NCI-H1417 (cell line): ENCODE data around the gene SEC16A.
A peak's percentile ranks its signal among the peaks of the same experiment; 100 is the strongest.

Source experiments
- DNase-seq, 3 experiments: peaks; one replicate each; lab custom pipeline; 2025; lab: John Stamatoyannopoulos, UW

Gene SEC16A

GRCh38 chr9:136504512-136505348 is 21.9 kb upstream of the SEC16A start:
- DNase-seq: no peak

GRCh38 chr9:136502940-136503550 is 20.2 kb upstream of the SEC16A start:
- DNase-seq: no peak

GRCh38 chr9:136502196-136502595 is 19.4 kb upstream of the SEC16A start:
- DNase-seq: no peak

GRCh38 chr9:136501686-136502085 is 18.8 kb upstream of the SEC16A start:
- no peak for DNase-seq

- DNase-seq: no peak
Measured at GRCh38 chr9:136499935-136500910, 17.4 kb upstream of the SEC16A start.

GRCh38 chr9:136499071-136499934 is 16.5 kb upstream of the SEC16A start:
- no peak for DNase-seq

- DNase-seq: peak in 1 of 3 experiments; percentile 11
Measured at GRCh38 chr9:136497916-136498695, 15.3 kb upstream of the SEC16A start.

- DNase-seq: no peak
Measured at GRCh38 chr9:136496801-136497620, 14.2 kb upstream of the SEC16A start.

- no peak for DNase-seq
Measured at GRCh38 chr9:136496181-136496580, 13.3 kb upstream of the SEC16A start.

- DNase-seq: no peak
Measured at GRCh38 chr9:136495238-136495800, 12.5 kb upstream of the SEC16A start.

- no peak for DNase-seq
Measured at GRCh38 chr9:136494531-136495215, 11.8 kb upstream of the SEC16A start.

GRCh38 chr9:136494012-136494411 is 11.2 kb upstream of the SEC16A start:
- DNase-seq: no peak

- no peak for DNase-seq
Measured at GRCh38 chr9:136493567-136493971, 10.7 kb upstream of the SEC16A start.

- no peak for DNase-seq
Measured at GRCh38 chr9:136492978-136493522, 10.2 kb upstream of the SEC16A start.

GRCh38 chr9:136489731-136490130 is 6.9 kb upstream of the SEC16A start:
- DNase-seq: peak in 1 of 3 experiments; percentile 25

- peak; percentile 38 to 83 (median 59) for DNase-seq
Measured at GRCh38 chr9:136488247-136489214, 5.7 kb upstream of the SEC16A start.

GRCh38 chr9:136487672-136488071 is 4.8 kb upstream of the SEC16A start:
- no peak for DNase-seq
